ENCODE results near the gene NNT.

GRCh38 chr5:43649256-43649655 lies 46.3 kb downstream of the NNT start:
- TF ChIP-seq CTCF (IDR thresholded peaks at IDR 0.05) (no peak), POLR2A (IDR thresholded peaks at IDR 0.05) (no peak)

Measured in heart left ventricle (tissue), 13 donors.